ENCODE results near the gene CDC42EP4.
A peak's percentile ranks its signal among the peaks of the same experiment; 100 is the strongest.
"Not testable (repeated sequence)": the region's sequence is repeated elsewhere in the genome, so short reads cannot be mapped to it uniquely, and the experiment has no call there.

CDC42EP4 gene

DNA sequence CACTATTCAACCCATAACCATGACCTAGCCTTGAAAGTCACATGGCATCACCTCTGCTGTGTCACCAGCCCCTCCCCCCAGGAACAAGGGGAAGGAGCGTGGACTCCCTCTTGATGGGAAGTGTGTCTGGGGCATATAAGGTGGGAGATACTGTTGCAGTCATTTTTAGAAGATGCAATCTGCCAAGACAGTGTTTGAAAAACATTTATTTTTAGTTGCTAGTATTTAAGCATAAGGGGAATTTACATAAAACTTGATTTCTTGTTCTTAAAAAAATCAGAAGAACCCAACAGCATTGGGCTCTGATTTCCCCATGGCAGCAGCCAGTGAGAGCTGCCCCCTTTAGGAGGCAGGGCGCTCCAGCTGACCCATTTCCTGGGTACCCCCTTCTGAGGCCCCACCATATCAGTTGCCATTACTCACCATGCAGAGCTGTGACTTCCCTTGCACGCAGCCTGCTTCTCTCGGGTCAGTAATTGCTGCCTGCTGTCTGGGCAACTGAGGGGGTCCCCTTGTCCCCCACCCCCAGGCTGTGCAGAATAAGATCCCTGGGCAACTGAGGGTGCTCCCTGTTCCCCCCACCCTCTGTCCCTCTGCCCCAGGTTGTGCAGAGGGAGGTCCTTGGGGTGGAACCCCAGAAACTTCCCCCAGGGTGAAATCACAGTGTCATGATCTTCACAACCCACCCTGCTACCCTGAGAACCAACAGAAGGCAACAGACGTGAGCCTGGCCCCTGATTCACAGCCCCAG lies 11.8 kb upstream of the CDC42EP4 start:
- Histone ChIP-seq H3K4me3 (ENCODE audit: low read length) (no peak overlapping the region), H3K36me3 (ENCODE audit: insufficient read depth, low read length) (no peaks in the 10 kb centered on the region), H3K27me3 (ENCODE audit: insufficient read depth, low read length) (no peaks in the 10 kb centered on the region), H3K9me3 (ENCODE audit: low read length) (no peaks in the 10 kb centered on the region), H3K4me1 (ENCODE audit: insufficient read depth, low read length) (peaks cover 16% of the 10 kb centered on the region), H2AFZ (ENCODE audit: low read depth, low read length) (no peak overlapping the region)

DNA sequence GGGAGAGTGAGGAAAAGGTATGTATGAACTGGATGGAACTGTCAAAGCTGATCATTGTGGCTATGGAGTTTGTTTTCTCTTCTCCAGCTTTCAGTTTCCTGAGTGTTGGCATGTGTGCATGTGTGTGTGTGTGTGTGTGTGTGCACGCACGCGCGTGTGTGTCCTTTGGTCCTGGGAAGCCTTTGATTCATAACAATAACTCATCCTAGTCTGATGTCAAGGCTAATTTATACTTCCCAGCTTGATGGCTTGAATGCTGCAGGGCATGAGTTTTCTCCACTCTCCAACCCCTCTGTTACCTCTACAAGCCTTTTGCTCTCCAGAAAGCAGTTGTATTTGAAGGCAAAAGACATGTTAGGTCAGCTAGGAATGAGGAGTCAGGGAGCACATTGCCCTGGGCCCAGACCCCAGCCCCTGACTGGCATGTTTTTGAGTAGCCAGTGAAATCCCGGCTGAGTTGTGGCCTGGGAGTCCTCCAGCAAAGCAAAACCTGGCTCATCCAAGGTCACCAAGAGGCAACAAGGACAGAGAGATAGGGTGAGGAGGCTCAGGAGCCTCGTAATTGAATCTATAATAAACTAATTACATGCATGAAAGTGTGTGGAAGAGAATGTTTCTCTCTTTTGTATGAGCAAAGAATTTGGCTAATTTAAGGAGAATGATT lies 8.9 kb upstream of the CDC42EP4 start:
- no peak overlapping the region for H3K4me3 ChIP-seq (ENCODE audit: low read length)
- H3K9me3 ChIP-seq (ENCODE audit: low read length) = no peaks in the 10 kb centered on the region
- peaks cover 21% of the 10 kb centered on the region for H3K4me1 ChIP-seq (ENCODE audit: insufficient read depth, low read length)
- H2AFZ ChIP-seq (ENCODE audit: low read depth, low read length) = no peak overlapping the region
- H3K36me3 ChIP-seq (ENCODE audit: insufficient read depth, low read length) = no peaks in the 10 kb centered on the region
- H3K27me3 ChIP-seq (ENCODE audit: insufficient read depth, low read length) = no peaks in the 10 kb centered on the region

GRCh38 chr17:73319766-73320165 lies 8.0 kb upstream of the CDC42EP4 start:
- no peaks in the 10 kb centered on the region for H3K9me3 ChIP-seq (ENCODE audit: low read length)
- H3K36me3 ChIP-seq (ENCODE audit: insufficient read depth, low read length) = no peaks in the 10 kb centered on the region
- H3K4me1 ChIP-seq (ENCODE audit: insufficient read depth, low read length) = peaks cover 21% of the 10 kb centered on the region
- no peak overlapping the region for H2AFZ ChIP-seq (ENCODE audit: low read depth, low read length)
- H3K27me3 ChIP-seq (ENCODE audit: insufficient read depth, low read length) = no peaks in the 10 kb centered on the region
- no peak overlapping the region for H3K4me3 ChIP-seq (ENCODE audit: low read length)

- Histone ChIP-seq H3K4me1 (ENCODE audit: insufficient read depth, low read length) (peaks cover 19% of the 10 kb centered on the region), H3K27me3 (ENCODE audit: insufficient read depth, low read length) (no peaks in the 10 kb centered on the region), H3K4me3 (ENCODE audit: low read length) (no peak overlapping the region), H2AFZ (ENCODE audit: low read depth, low read length) (no peak overlapping the region), H3K9me3 (ENCODE audit: low read length) (no peaks in the 10 kb centered on the region), H3K36me3 (ENCODE audit: insufficient read depth, low read length) (no peaks in the 10 kb centered on the region)
Measured at GRCh38 chr17:73318836-73319235, 7.0 kb upstream of the CDC42EP4 start.

GRCh38 chr17:73318427-73318813 lies 6.6 kb upstream of the CDC42EP4 start:
- peaks cover 19% of the 10 kb centered on the region for H3K4me1 ChIP-seq (ENCODE audit: insufficient read depth, low read length)
- no peaks in the 10 kb centered on the region for H3K27me3 ChIP-seq (ENCODE audit: insufficient read depth, low read length)
- H3K36me3 ChIP-seq (ENCODE audit: insufficient read depth, low read length) = no peaks in the 10 kb centered on the region
- H2AFZ ChIP-seq (ENCODE audit: low read depth, low read length) = no peak overlapping the region
- H3K4me3 ChIP-seq (ENCODE audit: low read length) = no peak overlapping the region
- H3K9me3 ChIP-seq (ENCODE audit: low read length) = no peaks in the 10 kb centered on the region

GRCh38 chr17:73317513-73318426 lies 6.0 kb upstream of the CDC42EP4 start:
- H3K9me3 ChIP-seq (ENCODE audit: low read length) = no peaks in the 10 kb centered on the region
- no peak overlapping the region for H2AFZ ChIP-seq (ENCODE audit: low read depth, low read length)
- H3K27me3 ChIP-seq (ENCODE audit: insufficient read depth, low read length) = no peaks in the 10 kb centered on the region
- peaks cover 21% of the 10 kb centered on the region for H3K4me1 ChIP-seq (ENCODE audit: insufficient read depth, low read length)
- H3K36me3 ChIP-seq (ENCODE audit: insufficient read depth, low read length) = no peaks in the 10 kb centered on the region
- H3K4me3 ChIP-seq (ENCODE audit: low read length) = no peak overlapping the region

DNA sequence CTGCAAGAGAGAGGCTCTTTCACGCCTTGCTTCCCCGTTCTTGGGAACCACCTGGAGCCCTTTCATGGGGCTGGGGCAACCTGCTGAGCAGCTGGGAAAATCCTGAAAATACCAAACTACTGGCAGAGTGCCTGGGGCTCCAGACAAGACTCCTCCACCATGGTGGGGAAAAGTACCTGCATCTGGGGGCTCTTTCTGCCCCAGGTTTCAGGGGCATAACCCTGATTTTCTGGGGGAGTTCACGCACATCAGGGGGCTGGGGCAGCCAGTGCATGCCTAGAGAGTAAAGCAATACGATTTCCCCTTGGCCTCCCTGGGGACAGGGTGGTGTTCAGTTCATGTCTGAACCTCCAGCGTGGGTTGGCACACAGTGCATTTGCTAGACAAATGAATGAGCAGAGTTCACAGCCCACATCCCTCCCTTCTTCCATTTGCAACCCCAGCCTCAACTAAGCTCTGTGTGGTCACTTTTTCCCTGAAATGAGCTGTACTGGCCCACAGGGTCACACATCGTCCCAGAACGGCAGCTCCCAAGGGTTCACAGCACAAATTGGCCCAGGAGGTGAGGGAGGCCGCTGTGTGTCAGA lies 5.2 kb upstream of the CDC42EP4 start:
- Histone ChIP-seq H3K4me1 (ENCODE audit: insufficient read depth, low read length) (peaks cover 27% of the 10 kb centered on the region), H3K4me3 (ENCODE audit: low read length) (no peak overlapping the region), H3K9me3 (ENCODE audit: low read length) (no peaks in the 10 kb centered on the region), H3K36me3 (ENCODE audit: insufficient read depth, low read length) (no peaks in the 10 kb centered on the region), H3K27me3 (ENCODE audit: insufficient read depth, low read length) (no peaks in the 10 kb centered on the region), H2AFZ (ENCODE audit: low read depth, low read length) (no peak overlapping the region)

GRCh38 chr17:73315471-73315870 lies 3.7 kb upstream of the CDC42EP4 start:
- H3K27me3 ChIP-seq (ENCODE audit: insufficient read depth, low read length) = no peaks in the 10 kb centered on the region
- no peak overlapping the region for H3K4me3 ChIP-seq (ENCODE audit: low read length)
- H3K4me1 ChIP-seq (ENCODE audit: insufficient read depth, low read length) = peaks cover 21% of the 10 kb centered on the region
- H3K9me3 ChIP-seq (ENCODE audit: low read length) = no peaks in the 10 kb centered on the region
- no peaks in the 10 kb centered on the region for H3K36me3 ChIP-seq (ENCODE audit: insufficient read depth, low read length)
- no peak overlapping the region for H2AFZ ChIP-seq (ENCODE audit: low read depth, low read length)

- Histone ChIP-seq H3K27me3 (ENCODE audit: insufficient read depth, low read length) (no peaks in the 10 kb centered on the region), H2AFZ (ENCODE audit: low read depth, low read length) (no peak overlapping the region), H3K4me3 (ENCODE audit: low read length) (no peak overlapping the region), H3K9me3 (ENCODE audit: low read length) (no peaks in the 10 kb centered on the region), H3K36me3 (ENCODE audit: insufficient read depth, low read length) (no peaks in the 10 kb centered on the region), H3K4me1 (ENCODE audit: insufficient read depth, low read length) (peaks cover 31% of the 10 kb centered on the region)
Measured at GRCh38 chr17:73313526-73314127, 1.8 kb upstream of the CDC42EP4 start.

- peaks cover 32% of the 10 kb centered on the region for H3K4me1 ChIP-seq (ENCODE audit: insufficient read depth, low read length)
- H3K27me3 ChIP-seq (ENCODE audit: insufficient read depth, low read length); H2AFZ ChIP-seq (ENCODE audit: low read depth, low read length); H3K4me3 ChIP-seq (ENCODE audit: low read length); H3K36me3 ChIP-seq (ENCODE audit: insufficient read depth, low read length); H3K9me3 ChIP-seq (ENCODE audit: low read length): not testable (repeated sequence)
Measured at GRCh38 chr17:73312887-73313286, 1.1 kb upstream of the CDC42EP4 start.

DNA sequence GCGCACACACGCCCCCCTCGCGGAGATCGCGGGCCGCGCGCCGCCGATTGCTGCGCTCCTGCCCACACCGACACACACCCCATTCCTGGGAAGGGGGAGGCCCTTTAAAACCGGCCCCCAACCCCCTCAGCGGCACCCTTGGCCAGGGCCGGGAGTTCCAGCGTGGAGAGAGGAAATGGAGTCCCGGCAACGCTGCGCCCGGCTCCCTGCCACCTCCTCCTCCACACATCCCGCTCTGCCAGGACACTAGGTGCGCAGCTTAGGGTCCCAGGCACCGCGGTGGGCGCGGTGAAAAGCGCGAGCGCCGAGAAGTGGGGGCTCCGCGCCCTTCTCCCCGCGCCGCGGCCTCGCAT lies 397 bp downstream of the CDC42EP4 start:
- H3K4me3 ChIP-seq (ENCODE audit: low read length) = peak overlapping the region; percentile 98

GRCh38 chr17:73309727-73310596 lies 1.8 kb downstream of the CDC42EP4 start:
- H3K4me1 ChIP-seq (ENCODE audit: insufficient read depth, low read length) = peaks cover 27% of the 10 kb centered on the region
- peak overlapping the region; percentile 19 for H2AFZ ChIP-seq (ENCODE audit: low read depth, low read length)
- no peaks in the 10 kb centered on the region for H3K27me3 ChIP-seq (ENCODE audit: insufficient read depth, low read length)
- no peaks in the 10 kb centered on the region for H3K36me3 ChIP-seq (ENCODE audit: insufficient read depth, low read length)
- H3K9me3 ChIP-seq (ENCODE audit: low read length) = no peaks in the 10 kb centered on the region
- H3K4me3 ChIP-seq (ENCODE audit: low read length) = peak overlapping the region; percentile 98

More for the DNA sequence above, 397 bp downstream of the CDC42EP4 start:
- no peaks in the 10 kb centered on the region for H3K27me3 ChIP-seq (ENCODE audit: insufficient read depth, low read length)
- no peaks in the 10 kb centered on the region for H3K9me3 ChIP-seq (ENCODE audit: low read length)
- H2AFZ ChIP-seq (ENCODE audit: low read depth, low read length) = peak overlapping the region; percentile 80
- H3K36me3 ChIP-seq (ENCODE audit: insufficient read depth, low read length) = no peaks in the 10 kb centered on the region
- H3K4me1 ChIP-seq (ENCODE audit: insufficient read depth, low read length) = peaks cover 27% of the 10 kb centered on the region

All from neuron (in vitro differentiated cells).